Stimulated activated CD4-positive, alpha-beta T cell treated with anti-CD3 and anti-CD28 coated beads, Interleukin-15, amount 100 ng/mL, for 24 hours (primary cell): ENCODE measurements around the gene DFFA.
"Not testable (repeated sequence)": the region's sequence is repeated elsewhere in the genome, so short reads cannot be mapped to it uniquely, and the experiment has no call there.

Experiments
- DNase-seq: peaks from one replicate; pipeline ENCODE4 v3.0.0-alpha.2; 2020

DFFA gene

GRCh38 chr1:10504249-10504648, 31.9 kb upstream of the DFFA start:
- no peak for DNase-seq

DNA sequence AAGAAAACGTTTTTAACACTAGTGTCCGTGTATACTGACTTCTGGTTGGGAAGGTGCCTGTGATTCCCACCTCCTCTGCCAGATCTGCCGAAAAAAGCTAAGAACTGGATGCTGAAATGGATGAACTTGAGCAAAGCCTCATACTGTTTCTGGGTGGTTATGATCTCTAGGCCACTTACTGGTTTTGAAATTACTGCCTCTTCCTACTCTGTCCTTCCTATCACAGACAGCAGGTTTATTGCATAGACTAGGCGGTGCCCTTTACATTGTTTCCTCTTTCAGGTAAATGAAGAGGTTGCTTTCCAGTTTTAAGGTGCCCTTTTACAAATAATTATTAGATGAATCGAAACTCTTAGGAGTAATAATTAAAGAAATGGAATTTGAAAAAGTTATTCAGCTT, 29.9 kb upstream of the DFFA start:
- DNase-seq = no peak

- no peak for DNase-seq
Observed at GRCh38 chr1:10498231-10498630, 25.9 kb upstream of the DFFA start.

- no peak for DNase-seq
Observed at GRCh38 chr1:10497109-10497508, 24.8 kb upstream of the DFFA start.

DNA sequence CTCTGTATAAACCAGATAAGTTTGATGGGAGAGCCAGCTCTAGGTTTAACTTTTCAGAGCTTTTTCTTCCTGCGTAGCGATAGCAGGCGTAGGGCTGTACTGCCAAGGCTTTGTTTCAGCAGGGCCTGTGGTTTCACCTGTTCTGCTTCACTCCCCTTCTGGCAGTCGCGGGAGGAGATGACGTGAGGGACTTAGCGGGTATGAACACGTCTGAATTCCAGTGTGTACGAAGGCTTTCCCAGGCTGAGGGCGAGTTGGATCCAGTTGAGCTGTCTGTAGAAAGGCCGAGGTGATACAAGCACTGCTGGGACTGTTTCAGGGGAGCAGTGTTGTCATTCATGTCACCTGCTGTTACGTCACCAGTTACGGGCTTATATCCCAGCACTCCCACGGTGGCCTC, 23.6 kb upstream of the DFFA start:
- DNase-seq = peak; percentile 26

DNA sequence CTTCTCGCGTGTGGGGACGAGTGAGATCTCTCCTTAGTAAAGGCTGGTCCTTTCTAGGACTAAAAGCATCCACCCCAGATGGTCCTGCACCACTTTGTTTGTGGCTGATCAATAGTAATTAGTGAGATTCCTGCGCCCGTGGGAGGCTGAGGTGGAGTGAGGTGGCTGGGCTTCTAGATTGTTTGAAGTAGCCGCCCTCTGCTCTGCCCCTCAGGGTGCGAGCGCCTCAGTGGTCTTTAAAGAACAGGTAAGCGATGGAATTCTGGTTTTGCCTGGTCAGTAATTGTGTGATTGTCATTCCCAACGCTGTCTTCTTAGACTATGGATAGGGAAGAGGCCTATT, 23.1 kb upstream of the DFFA start:
- no peak for DNase-seq

DNA sequence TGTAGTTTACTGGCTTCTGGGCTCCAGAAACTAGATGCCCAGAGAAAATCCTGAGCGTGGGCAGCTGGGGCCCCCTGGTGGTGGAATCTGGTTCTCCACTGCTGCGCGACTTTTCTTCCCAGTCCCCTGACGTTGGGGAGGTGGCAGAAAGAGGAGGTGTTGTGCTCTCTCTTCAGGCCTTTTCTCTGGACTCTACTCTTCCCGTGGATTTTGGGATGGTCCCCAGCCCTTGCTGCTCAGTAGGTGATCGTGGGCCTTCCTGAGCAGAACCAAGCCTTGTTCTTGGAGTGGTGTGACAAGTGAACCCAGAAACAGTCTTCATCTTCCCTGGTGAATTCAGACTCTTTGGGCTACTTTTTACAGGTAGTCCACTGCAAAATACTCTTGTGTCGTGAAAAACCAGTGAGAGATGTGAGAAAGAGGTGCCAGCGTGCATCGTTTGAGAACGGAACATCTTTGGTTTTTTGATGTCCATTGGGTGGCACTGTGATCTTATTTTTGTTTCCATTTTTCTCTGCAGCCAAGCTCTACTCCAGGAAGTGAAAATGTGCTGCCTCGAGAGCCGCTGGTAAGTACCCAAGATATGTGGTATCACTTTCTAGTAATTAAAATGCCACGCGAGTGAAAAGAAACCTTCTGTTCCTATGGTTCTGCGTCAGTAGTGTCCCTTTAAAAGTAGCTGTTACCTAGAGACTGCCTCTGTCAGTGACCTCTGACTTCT, 22.6 kb upstream of the DFFA start:
- DNase-seq = peak; percentile 86

DNA sequence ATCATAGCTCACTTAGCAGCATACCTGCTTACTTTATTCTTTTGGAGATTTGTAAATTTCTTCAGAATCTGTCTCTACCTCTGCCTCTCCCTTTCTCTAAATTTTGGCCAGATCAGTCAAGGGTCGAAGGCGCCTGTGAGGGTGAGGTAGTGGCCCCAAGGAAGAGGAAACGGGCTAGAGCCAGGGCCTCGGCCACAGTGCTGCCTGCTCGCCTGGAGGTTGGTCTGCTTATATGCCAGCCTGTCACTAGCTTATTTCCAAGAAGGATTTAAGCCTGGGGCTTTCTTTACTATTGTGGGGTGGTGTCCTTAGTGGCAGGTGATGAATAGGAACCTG, 22.1 kb upstream of the DFFA start:
- DNase-seq = no peak

GRCh38 chr1:10490286-10490970, 18.1 kb upstream of the DFFA start:
- DNase-seq = no peak

GRCh38 chr1:10489291-10490055, 17.1 kb upstream of the DFFA start:
- DNase-seq = no peak

GRCh38 chr1:10484521-10484920, 12.2 kb upstream of the DFFA start:
- DNase-seq = no peak

- no peak for DNase-seq
Observed at GRCh38 chr1:10480614-10481013, 8.3 kb upstream of the DFFA start.

DNA sequence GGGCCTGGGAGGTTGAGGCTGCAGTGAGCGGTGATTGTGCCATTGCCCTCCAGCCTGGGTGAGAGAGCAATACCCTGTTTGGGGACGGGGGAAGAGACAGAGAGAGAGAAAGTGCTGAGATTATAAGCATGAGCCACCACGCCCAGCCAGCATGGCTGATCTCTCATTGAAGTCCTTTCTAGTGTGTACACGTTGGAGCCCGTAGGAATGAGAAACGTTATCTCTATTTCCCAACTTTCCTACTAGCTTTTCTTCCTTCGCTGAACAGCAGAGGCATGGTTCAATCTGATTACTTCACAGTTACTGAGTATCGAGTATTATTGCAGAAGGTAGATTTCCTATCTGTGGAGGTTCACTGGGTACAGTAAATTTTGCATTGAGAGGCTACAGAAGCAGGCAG, 7.0 kb upstream of the DFFA start:
- DNase-seq = no peak

GRCh38 chr1:10475510-10475909, 3.2 kb upstream of the DFFA start:
- DNase-seq = no peak

GRCh38 chr1:10474613-10475507, 2.5 kb upstream of the DFFA start, which contains the start of gene PEX14:
PEX14 (plus strand) TSS chr1:10474950; CDS start chr1:10474967, 17 bp downstream.
- DNase-seq = peak; percentile 93

- DNase-seq = not testable (repeated sequence)
Observed at GRCh38 chr1:10474309-10474612, 1.9 kb upstream of the DFFA start.

GRCh38 chr1:10473145-10473765, 926 bp upstream of the DFFA start:
- no peak for DNase-seq

GRCh38 chr1:10471411-10472219, 714 bp downstream of the DFFA start:
- DNase-seq = no peak

GRCh38 chr1:10470043-10470442, 2.3 kb downstream of the DFFA start:
- no peak for DNase-seq

GRCh38 chr1:10467078-10467477, 5.3 kb downstream of the DFFA start:
- no peak for DNase-seq

DNA sequence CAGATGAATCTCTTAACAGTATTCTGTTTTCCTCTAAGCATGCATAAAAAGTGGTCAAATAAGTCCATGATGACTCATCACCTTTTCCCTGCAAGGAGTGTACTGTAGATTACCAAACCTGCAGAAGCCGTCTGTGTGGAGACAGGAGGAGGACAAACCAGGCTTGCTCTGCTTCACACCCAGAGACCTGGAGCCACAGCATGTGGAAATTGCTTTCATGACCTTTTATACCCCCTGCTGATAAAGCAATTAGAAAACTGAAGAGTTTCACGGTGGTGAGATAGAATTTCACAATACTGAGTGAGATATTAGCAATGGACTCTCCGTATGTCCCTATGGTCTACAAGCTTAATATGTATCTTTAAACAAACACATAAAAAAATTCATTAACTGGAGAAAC, 13.1 kb downstream of the DFFA start:
- DNase-seq = no peak

DNA sequence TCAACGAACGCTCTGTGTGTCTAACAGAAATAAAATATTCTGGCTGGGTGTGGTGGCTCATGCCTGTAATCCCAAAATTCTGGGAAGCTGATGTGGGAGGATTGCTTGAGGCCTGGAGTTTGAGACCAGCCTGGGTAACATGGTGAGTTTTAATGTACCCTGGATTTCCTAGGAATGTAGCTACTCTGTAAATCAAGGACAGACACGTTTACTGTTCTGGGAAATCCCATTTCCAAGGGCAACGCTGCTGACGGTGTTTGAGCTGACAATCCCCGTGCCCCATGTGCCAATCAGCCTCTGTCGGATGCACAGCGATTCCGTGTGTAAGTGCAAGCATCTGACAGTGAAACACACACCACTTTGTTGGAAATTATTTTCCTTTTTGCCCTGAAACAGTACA, 14.5 kb downstream of the DFFA start:
- no peak for DNase-seq
